Loucy (cell line): ENCODE data around the gene SUSD2.

ENCODE experiments used
- H2AFZ ChIP-seq: fragments of 200-600 bp; sonication (generic); 2 replicates; pipeline ENCODE4 v1.6.0; 2016; ENCODE audit warnings: antibody characterized with exemption, mild to moderate bottlenecking, low read length, moderate library complexity
- H3F3A ChIP-seq: fragments of 200-600 bp; 2 replicates; pipeline ENCODE4 v1.6.0; 2016; ENCODE audit warnings: antibody characterized with exemption, low read depth, mild to moderate bottlenecking
- H3K27me3 ChIP-seq: fragments of 200-600 bp; sonication (generic); 2 replicates; pipeline ENCODE4 v1.6.1; 2014; ENCODE audit warnings: low read length, mild to moderate bottlenecking; ENCODE audit not compliant: insufficient read depth, poor library complexity, severe bottlenecking
- H3K36me3 ChIP-seq: fragments of 200-600 bp; sonication (generic); 2 replicates; pipeline ENCODE4 v1.6.1; 2016; ENCODE audit warnings: low read length; ENCODE audit not compliant: insufficient read depth
- H3K4me1 ChIP-seq: fragments of 200-600 bp; sonication (generic); 2 replicates; pipeline ENCODE4 v1.5.1; 2014; ENCODE audit warnings: low read length, mild to moderate bottlenecking; ENCODE audit not compliant: insufficient read depth, poor library complexity, severe bottlenecking
- H3K4me2 ChIP-seq: fragments of 200-600 bp; sonication (generic); 2 replicates; pipeline ENCODE4 v1.6.0; 2014; ENCODE audit warnings: antibody characterized with exemption, low read length, low read depth, mild to moderate bottlenecking; ENCODE audit not compliant: poor library complexity, severe bottlenecking
- H3K4me3 ChIP-seq: fragments of 200-600 bp; sonication (generic); 2 replicates; pipeline ENCODE4 v1.5.1; 2014; ENCODE audit warnings: low read length, mild to moderate bottlenecking, mixed read lengths; ENCODE audit not compliant: poor library complexity, severe bottlenecking
- H3K79me2 ChIP-seq: fragments of 200-600 bp; sonication (generic); 2 replicates; pipeline ENCODE4 v1.6.1; 2014; ENCODE audit warnings: low read length; ENCODE audit not compliant: insufficient read depth
- H3K9ac ChIP-seq: fragments of 200-600 bp; sonication (generic); 2 replicates; pipeline ENCODE4 v1.6.0; 2014; ENCODE audit warnings: mild to moderate bottlenecking, low read depth, low read length, moderate library complexity; ENCODE audit not compliant: poor library complexity, severe bottlenecking
- H3K9me2 ChIP-seq: fragments of 200-600 bp; sonication (generic); replicated peaks from 2 replicates; pipeline ENCODE4 v1.6.1; 2016; ENCODE audit warnings: low read depth, low read length, mixed read lengths
- H3K9me3 ChIP-seq: fragments of 200-600 bp; sonication (generic); 2 replicates; pipeline ENCODE4 v1.6.1; 2014; ENCODE audit warnings: mild to moderate bottlenecking, antibody characterized with exemption, low read length, low read depth; ENCODE audit not compliant: insufficient read depth
- H4K20me1 ChIP-seq: fragments of 200-600 bp; sonication (generic); 2 replicates; pipeline ENCODE4 v1.6.0; 2014; ENCODE audit warnings: antibody characterized with exemption, low read length, mild to moderate bottlenecking; ENCODE audit not compliant: insufficient read depth, poor library complexity, severe bottlenecking
- EZH2phosphoT487 ChIP-seq: fragments of 200-600 bp; IDR thresholded peaks from 2 replicates; pipeline ENCODE4 v1.6.1; 2018; ENCODE audit warnings: antibody characterized with exemption, mild to moderate bottlenecking, moderate library complexity, borderline replicate concordance
- TF ChIP-seq, protein P1 (sequence below): fragments of 200-600 bp; sonication (generic); conservative IDR thresholded peaks from 2 replicates; pipeline ENCODE4 v1.5.1; 2014; ENCODE audit warnings: mild to moderate bottlenecking, antibody characterized with exemption, low read length

SUSD2 gene

DNA sequence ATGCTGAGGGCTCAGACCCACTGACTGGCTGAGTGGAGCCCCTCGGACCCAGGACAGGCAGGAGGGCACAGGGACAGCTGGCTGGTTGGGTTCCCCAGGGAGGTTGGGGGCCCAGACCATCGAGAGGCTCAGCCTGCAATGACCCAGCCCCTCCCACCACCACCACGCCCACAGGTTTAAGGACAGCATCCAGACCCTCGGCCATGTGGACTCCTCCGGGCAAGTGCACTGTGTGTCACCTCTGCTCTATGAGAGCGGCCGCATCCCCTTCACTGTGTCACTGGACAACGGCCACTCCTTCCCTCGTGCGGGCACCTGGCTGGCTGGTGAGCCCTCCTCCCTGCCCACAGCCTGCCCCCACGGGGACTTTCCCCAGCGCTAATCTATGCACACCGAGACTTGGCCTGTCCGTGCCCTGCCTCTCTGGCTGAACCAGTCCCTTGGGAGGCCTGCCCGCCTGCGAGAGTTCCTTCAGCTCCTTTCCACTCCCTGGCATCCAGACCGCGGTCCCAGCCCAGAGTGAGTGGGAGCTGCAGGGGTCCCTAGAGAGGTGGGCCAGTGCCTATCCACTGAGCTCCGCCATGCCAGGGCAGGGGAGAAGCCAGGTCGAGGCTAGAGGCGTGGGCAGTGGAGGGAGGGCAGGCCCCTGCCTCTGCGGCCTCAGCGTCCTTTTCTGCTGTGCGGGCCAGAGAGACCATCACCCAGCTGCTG lies 2.2 kb downstream of the SUSD2 start:
- H3K79me2 ChIP-seq, result no peaks in the 10 kb centered on the region
- no peak for TF ChIP-seq EZH2phosphoT487
- TF ChIP-seq, protein P1, sequence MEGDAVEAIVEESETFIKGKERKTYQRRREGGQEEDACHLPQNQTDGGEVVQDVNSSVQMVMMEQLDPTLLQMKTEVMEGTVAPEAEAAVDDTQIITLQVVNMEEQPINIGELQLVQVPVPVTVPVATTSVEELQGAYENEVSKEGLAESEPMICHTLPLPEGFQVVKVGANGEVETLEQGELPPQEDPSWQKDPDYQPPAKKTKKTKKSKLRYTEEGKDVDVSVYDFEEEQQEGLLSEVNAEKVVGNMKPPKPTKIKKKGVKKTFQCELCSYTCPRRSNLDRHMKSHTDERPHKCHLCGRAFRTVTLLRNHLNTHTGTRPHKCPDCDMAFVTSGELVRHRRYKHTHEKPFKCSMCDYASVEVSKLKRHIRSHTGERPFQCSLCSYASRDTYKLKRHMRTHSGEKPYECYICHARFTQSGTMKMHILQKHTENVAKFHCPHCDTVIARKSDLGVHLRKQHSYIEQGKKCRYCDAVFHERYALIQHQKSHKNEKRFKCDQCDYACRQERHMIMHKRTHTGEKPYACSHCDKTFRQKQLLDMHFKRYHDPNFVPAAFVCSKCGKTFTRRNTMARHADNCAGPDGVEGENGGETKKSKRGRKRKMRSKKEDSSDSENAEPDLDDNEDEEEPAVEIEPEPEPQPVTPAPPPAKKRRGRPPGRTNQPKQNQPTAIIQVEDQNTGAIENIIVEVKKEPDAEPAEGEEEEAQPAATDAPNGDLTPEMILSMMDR, result no peak
- H3K4me2 ChIP-seq, result no peak overlapping the region
- no peaks in the 10 kb centered on the region for H4K20me1 ChIP-seq
- H3K4me3 ChIP-seq, result no peak overlapping the region
- no peaks in the 10 kb centered on the region for H3K9me3 ChIP-seq
- H3F3A ChIP-seq, result no peaks in the 10 kb centered on the region
- no peaks in the 10 kb centered on the region for H3K4me1 ChIP-seq
- H3K36me3 ChIP-seq, result peaks cover 9% of the 10 kb centered on the region; the same call in 1 of the 2 replicates
- no peak overlapping the region for H2AFZ ChIP-seq
- H3K9me2 ChIP-seq, result no peaks in the 10 kb centered on the region
- H3K27me3 ChIP-seq, result no peaks in the 10 kb centered on the region
- H3K9ac ChIP-seq, result no peak overlapping the region

DNA sequence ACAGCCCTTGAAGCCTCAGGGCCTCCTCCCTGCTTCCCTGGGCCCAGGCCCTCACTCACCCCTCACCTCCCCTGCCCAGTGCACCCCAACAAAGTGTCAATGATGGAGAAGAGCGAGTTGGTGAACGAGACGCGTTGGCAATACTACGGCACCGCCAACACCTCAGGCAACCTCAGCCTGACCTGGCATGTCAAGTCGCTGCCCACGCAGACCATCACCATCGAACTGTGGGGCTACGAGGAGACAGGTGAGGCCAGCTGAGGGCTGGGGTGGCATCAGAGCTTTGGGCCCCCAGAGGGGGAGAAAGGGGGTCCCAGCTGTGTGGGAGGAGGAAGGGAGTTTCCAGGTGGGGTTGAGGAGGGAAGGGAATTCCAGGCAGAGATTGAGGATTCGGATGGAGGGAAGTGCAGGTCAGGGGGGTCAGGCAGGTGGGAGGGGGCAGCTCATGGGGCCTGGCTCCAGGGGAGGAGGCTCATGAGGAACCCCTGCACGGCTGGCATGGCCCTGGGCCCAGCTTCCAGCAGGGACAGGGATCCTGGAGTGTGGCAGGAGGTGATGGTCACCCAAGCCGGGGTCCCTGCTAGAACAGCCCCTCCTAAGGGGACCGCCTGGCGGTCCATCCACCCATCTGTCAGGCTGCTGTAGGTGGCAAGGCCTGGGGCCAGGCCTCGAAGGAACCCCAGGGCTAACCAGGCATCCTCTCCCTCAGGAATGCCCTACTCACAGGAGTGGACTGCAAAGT lies 2.9 kb downstream of the SUSD2 start:
- no peak overlapping the region for H3K9ac ChIP-seq
- H3K9me3 ChIP-seq, result no peaks in the 10 kb centered on the region
- no peaks in the 10 kb centered on the region for H3F3A ChIP-seq
- H3K4me1 ChIP-seq, result no peaks in the 10 kb centered on the region
- H3K36me3 ChIP-seq, result peaks cover 8% of the 10 kb centered on the region; the same call in 1 of the 2 replicates
- no peaks in the 10 kb centered on the region for H4K20me1 ChIP-seq
- H3K4me2 ChIP-seq, result no peak overlapping the region
- H3K9me2 ChIP-seq, result no peaks in the 10 kb centered on the region
- H3K27me3 ChIP-seq, result no peaks in the 10 kb centered on the region
- TF ChIP-seq, protein P1, result no peak
- no peak for TF ChIP-seq EZH2phosphoT487
- no peak overlapping the region for H2AFZ ChIP-seq
- no peaks in the 10 kb centered on the region for H3K79me2 ChIP-seq
- H3K4me3 ChIP-seq, result no peak overlapping the region

DNA sequence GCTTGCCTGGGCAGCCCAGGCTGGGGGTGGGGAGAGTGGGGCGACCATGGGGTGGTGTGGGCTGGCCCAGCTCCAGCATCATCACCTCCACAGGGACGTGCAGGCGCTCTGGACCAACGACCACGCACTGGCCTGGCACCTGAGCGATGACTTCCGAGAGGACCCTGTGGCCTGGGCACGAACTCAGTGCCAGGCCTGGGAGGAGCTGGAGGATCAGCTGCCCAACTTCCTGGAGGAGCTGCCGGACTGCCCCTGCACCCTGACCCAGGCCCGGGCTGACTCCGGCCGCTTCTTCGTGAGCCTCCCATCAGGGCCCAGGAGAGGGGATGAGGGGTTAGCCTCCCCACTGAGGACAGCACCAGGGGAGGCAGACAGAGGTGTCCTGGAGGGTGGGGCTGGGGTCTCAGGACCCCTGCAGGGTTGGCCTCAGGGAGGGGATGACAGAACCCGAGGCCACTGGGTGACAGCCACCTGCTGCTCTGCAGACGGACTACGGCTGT lies 3.8 kb downstream of the SUSD2 start:
- TF ChIP-seq, protein P1, result no peak
- no peak for TF ChIP-seq EZH2phosphoT487
- Histone ChIP-seq H2AFZ (no peak overlapping the region), H3K9ac (no peak overlapping the region)

More for the DNA sequence above, 3.8 kb downstream of the SUSD2 start:
- Histone ChIP-seq H4K20me1 (no peaks in the 10 kb centered on the region), H3K9me3 (no peaks in the 10 kb centered on the region), H3K79me2 (no peaks in the 10 kb centered on the region), H3K27me3 (no peaks in the 10 kb centered on the region), H3K4me3 (no peak overlapping the region), H3K4me2 (no peak overlapping the region), H3F3A (no peaks in the 10 kb centered on the region), H3K9me2 (no peaks in the 10 kb centered on the region), H3K4me1 (no peaks in the 10 kb centered on the region), H3K36me3 (peaks cover under 1% of the 10 kb centered on the region; the same call in 1 of the 2 replicates)
